NCI-H524 (cell line): Measurements from ENCODE around the gene DOCK4.
"Not testable (repeated sequence)": the region's sequence is repeated elsewhere in the genome, so short reads cannot be mapped to it uniquely, and the experiment has no call there.

Experiments
- DNase-seq, 2 experiments: peaks; one replicate each; lab custom pipeline; 2025; lab: John Stamatoyannopoulos, UW

Gene DOCK4

GRCh38 chr7:112206238-112206990 is at the start of gene DOCK4, which contains the start of gene ZNF277:
DOCK4 (minus strand) TSS chr7:112206399; CDS start chr7:112206138, 261 bp downstream.
ZNF277 (plus strand) TSS chr7:112206695; CDS start chr7:112206717, 22 bp downstream.
- peak; percentile 98 to 99 for DNase-seq

- DNase-seq: no peak
These were observed 49.2 kb upstream of the DOCK4 start for GRCh38 chr7:112255388-112255720.

- no peak for DNase-seq
These were observed 48.6 kb upstream of the DOCK4 start for GRCh38 chr7:112254709-112255387.

- no peak for DNase-seq
These were observed 48.0 kb upstream of the DOCK4 start for GRCh38 chr7:112254156-112254555.

- peak in 1 of 2 experiments; percentile 6 for DNase-seq
These were observed 46.5 kb upstream of the DOCK4 start for GRCh38 chr7:112252691-112253090.

- no peak for DNase-seq
These were observed 45.9 kb upstream of the DOCK4 start for GRCh38 chr7:112252141-112252540.

GRCh38 chr7:112249967-112250366 is 43.8 kb upstream of the DOCK4 start:
- DNase-seq: not testable (repeated sequence)

GRCh38 chr7:112248598-112248997 is 42.4 kb upstream of the DOCK4 start:
- DNase-seq: no peak

- DNase-seq: no peak
These were observed 32.8 kb upstream of the DOCK4 start for GRCh38 chr7:112238852-112239610.

GRCh38 chr7:112238330-112238729 is 32.1 kb upstream of the DOCK4 start:
- DNase-seq: no peak

- no peak for DNase-seq
These were observed 30.4 kb upstream of the DOCK4 start for GRCh38 chr7:112236597-112236996.

- no peak for DNase-seq
These were observed 27.9 kb upstream of the DOCK4 start for GRCh38 chr7:112234147-112234546.

- no peak for DNase-seq
These were observed 27.0 kb upstream of the DOCK4 start for GRCh38 chr7:112233048-112233697.

- DNase-seq: peak in 1 of 2 experiments; percentile 67
These were observed 26.2 kb upstream of the DOCK4 start for GRCh38 chr7:112232212-112232978.

GRCh38 chr7:112228632-112229031 is 22.4 kb upstream of the DOCK4 start:
- no peak for DNase-seq

GRCh38 chr7:112226701-112227276 is 20.6 kb upstream of the DOCK4 start:
- DNase-seq: no peak

GRCh38 chr7:112225006-112225405 is 18.8 kb upstream of the DOCK4 start:
- peak; percentile 76 to 93 for DNase-seq

- no peak for DNase-seq
These were observed 18.0 kb upstream of the DOCK4 start for GRCh38 chr7:112224186-112224585.

GRCh38 chr7:112223310-112223709 is 17.1 kb upstream of the DOCK4 start:
- DNase-seq: no peak

GRCh38 chr7:112220877-112221434 is 14.8 kb upstream of the DOCK4 start:
- no peak for DNase-seq

- DNase-seq: no peak
These were observed 9.6 kb upstream of the DOCK4 start for GRCh38 chr7:112215787-112216186.
